ENCODE results near the gene CENPW. TPM values are rescaled to one million over a fixed set of nuclear protein-coding genes. Genes with fewer than 3 reads are reported as not detected.

CENPW gene
- total and polyA plus RNA-seq, 2 experiments from 2014 or later = 7.3 to 29.7 TPM

GRCh38 chr6:126361832-126362440 is 22.0 kb downstream of the CENPW start:
- in situ Hi-C loops (cut with MboI) = no loop called here
- H3K36me3 ChIP-seq (ENCODE audit: low read depth) = no peaks in the 10 kb centered on the region
- 98 to 100% methylated on average over 3 of the region's 3 CpGs for WGBS, 2 experiments (ENCODE audit: low coverage in 1 of 2, low lambda C conversion rate in 2 of 2, missing lambda C conversion rate in 2 of 2)
- H3K9me3 ChIP-seq (ENCODE audit: low read depth) = no peaks in the 10 kb centered on the region
- no peak overlapping the region for H3K9ac ChIP-seq
- DNase-seq = peak; percentile 3
- no peak overlapping the region for H3K4me2 ChIP-seq (ENCODE audit: unreplicated experiment)
- H4K20me1 ChIP-seq (ENCODE audit: insufficient read depth) = no peaks in the 10 kb centered on the region
- H3K4me3 ChIP-seq = no peak overlapping the region
- H3K27ac ChIP-seq = no peak overlapping the region
- no peaks in the 10 kb centered on the region for H3K9me2 ChIP-seq (ENCODE audit: insufficient read depth)
- 0 out of 2 replicates have a peak, but pooled peaks cover 5% of the 10 kb centered on the region for H3K4me1 ChIP-seq (ENCODE audit: insufficient read depth)
- H3F3A ChIP-seq (ENCODE audit: insufficient read depth) = no peaks in the 10 kb centered on the region
- H2AFZ ChIP-seq = no peak overlapping the region
- TF ChIP-seq EZH2 (IDR thresholded peaks at IDR 0.05; ENCODE audit: insufficient read depth, poor library complexity, severe bottlenecking) = no peak
- TF ChIP-seq EZH2phosphoT487 (IDR thresholded peaks at IDR 0.05; ENCODE audit: insufficient read depth, low read depth) = no peak
- H3K27me3 ChIP-seq (replicated peaks; ENCODE audit: insufficient read depth) = no peaks in the 10 kb centered on the region
- H3K79me2 ChIP-seq (ENCODE audit: insufficient read depth) = no peaks in the 10 kb centered on the region

GRCh38 chr6:126367849-126368248 is 27.9 kb downstream of the CENPW start:
- no peak overlapping the region for H3K27ac ChIP-seq
- in situ Hi-C loops (cut with MboI) = no loop called here
- H3K36me3 ChIP-seq (ENCODE audit: low read depth) = no peaks in the 10 kb centered on the region
- 0 out of 2 replicates have a peak, but pooled peaks cover 5% of the 10 kb centered on the region for H3F3A ChIP-seq (ENCODE audit: insufficient read depth)
- H3K9ac ChIP-seq = no peak overlapping the region
- H3K79me2 ChIP-seq (ENCODE audit: insufficient read depth) = no peaks in the 10 kb centered on the region
- H2AFZ ChIP-seq = no peak overlapping the region
- TF ChIP-seq EZH2phosphoT487 (IDR thresholded peaks at IDR 0.05; ENCODE audit: insufficient read depth, low read depth) (no peak), EZH2 (IDR thresholded peaks at IDR 0.05; ENCODE audit: insufficient read depth, poor library complexity, severe bottlenecking) (no peak)
- H3K9me3 ChIP-seq (ENCODE audit: low read depth) = no peaks in the 10 kb centered on the region
- no peak for DNase-seq
- H4K20me1 ChIP-seq (ENCODE audit: insufficient read depth) = no peaks in the 10 kb centered on the region
- no peaks in the 10 kb centered on the region for H3K27me3 ChIP-seq (replicated peaks; ENCODE audit: insufficient read depth)
- 0 out of 2 replicates have a peak, but pooled peaks cover 11% of the 10 kb centered on the region for H3K4me1 ChIP-seq (ENCODE audit: insufficient read depth)
- no peaks in the 10 kb centered on the region for H3K9me2 ChIP-seq (ENCODE audit: insufficient read depth)
- WGBS, 2 experiments (ENCODE audit: low coverage in 1 of 2, low lambda C conversion rate in 2 of 2, missing lambda C conversion rate in 2 of 2) = 94 to 98% methylated on average over 4 of the region's 4 CpGs
- H3K4me3 ChIP-seq = no peak overlapping the region
- H3K4me2 ChIP-seq (ENCODE audit: unreplicated experiment) = no peak overlapping the region

GRCh38 chr6:126372626-126373025 is 32.7 kb downstream of the CENPW start:
- 0 out of 2 replicates have a peak, but pooled peaks cover 6% of the 10 kb centered on the region for H3K4me1 ChIP-seq (ENCODE audit: insufficient read depth)
- H4K20me1 ChIP-seq (ENCODE audit: insufficient read depth) = no peaks in the 10 kb centered on the region
- no peaks in the 10 kb centered on the region for H3K9me3 ChIP-seq (ENCODE audit: low read depth)
- 0 out of 2 replicates have a peak, but pooled peaks cover 5% of the 10 kb centered on the region for H3F3A ChIP-seq (ENCODE audit: insufficient read depth)
- in situ Hi-C loops (cut with MboI) = no loop called here
- no peaks in the 10 kb centered on the region for H3K79me2 ChIP-seq (ENCODE audit: insufficient read depth)
- no peak overlapping the region for H3K9ac ChIP-seq
- no peak overlapping the region for H3K27ac ChIP-seq
- TF ChIP-seq EZH2phosphoT487 (IDR thresholded peaks at IDR 0.05; ENCODE audit: insufficient read depth, low read depth) (no peak), EZH2 (IDR thresholded peaks at IDR 0.05; ENCODE audit: insufficient read depth, poor library complexity, severe bottlenecking) (no peak)
- H3K9me2 ChIP-seq (ENCODE audit: insufficient read depth) = no peaks in the 10 kb centered on the region
- 60 to 63% methylated on average over 2 of the region's 2 CpGs for WGBS, 2 experiments (ENCODE audit: low coverage in 1 of 2, low lambda C conversion rate in 2 of 2, missing lambda C conversion rate in 2 of 2)
- DNase-seq = peak; percentile 50
- H3K4me2 ChIP-seq (ENCODE audit: unreplicated experiment) = no peak overlapping the region
- 0 out of 2 replicates have a peak, but pooled peaks cover 4% of the 10 kb centered on the region for H3K36me3 ChIP-seq (ENCODE audit: low read depth)
- no peak overlapping the region for H3K4me3 ChIP-seq
- no peak overlapping the region for H2AFZ ChIP-seq
- no peaks in the 10 kb centered on the region for H3K27me3 ChIP-seq (replicated peaks; ENCODE audit: insufficient read depth)

- WGBS, 2 experiments (ENCODE audit: low coverage in 1 of 2, low lambda C conversion rate in 2 of 2, missing lambda C conversion rate in 2 of 2) = 96 to 98% methylated on average over 4 of the region's 4 CpGs
- no peak overlapping the region for H2AFZ ChIP-seq
- 0 out of 2 replicates have a peak, but pooled peaks cover 5% of the 10 kb centered on the region for H3F3A ChIP-seq (ENCODE audit: insufficient read depth)
- no peak overlapping the region for H3K27ac ChIP-seq
- no peaks in the 10 kb centered on the region for H3K79me2 ChIP-seq (ENCODE audit: insufficient read depth)
- H3K4me1 ChIP-seq (ENCODE audit: insufficient read depth) = 0 out of 2 replicates have a peak, but pooled peaks cover 6% of the 10 kb centered on the region
- H3K9me2 ChIP-seq (ENCODE audit: insufficient read depth) = no peaks in the 10 kb centered on the region
- in situ Hi-C loops (cut with MboI) = no loop called here
- TF ChIP-seq EZH2 (IDR thresholded peaks at IDR 0.05; ENCODE audit: insufficient read depth, poor library complexity, severe bottlenecking) (no peak), EZH2phosphoT487 (IDR thresholded peaks at IDR 0.05; ENCODE audit: insufficient read depth, low read depth) (no peak)
- no peaks in the 10 kb centered on the region for H4K20me1 ChIP-seq (ENCODE audit: insufficient read depth)
- H3K36me3 ChIP-seq (ENCODE audit: low read depth) = 0 out of 2 replicates have a peak, but pooled peaks cover 4% of the 10 kb centered on the region
- DNase-seq = no peak
- no peak overlapping the region for H3K9ac ChIP-seq
- H3K4me3 ChIP-seq = no peak overlapping the region
- H3K27me3 ChIP-seq (replicated peaks; ENCODE audit: insufficient read depth) = no peaks in the 10 kb centered on the region
- H3K9me3 ChIP-seq (ENCODE audit: low read depth) = no peaks in the 10 kb centered on the region
- H3K4me2 ChIP-seq (ENCODE audit: unreplicated experiment) = no peak overlapping the region
Measured at GRCh38 chr6:126373344-126373743, 33.4 kb downstream of the CENPW start.

Measured in GM23248 (cell line).